ENCODE data around the gene ESPNL. TPM values are rescaled to one million over a fixed set of nuclear protein-coding genes. Genes with fewer than 3 reads are reported as not detected.

Gene ESPNL
- total RNA-seq, 1 donor from 2014 or later, result not detected

GRCh38 chr2:238130111-238130695 lies 30.1 kb downstream of the ESPNL start:
- DNase-seq (ENCODE audit: extremely low spot score, unreplicated experiment), result no peak
- Mint-ChIP-seq H3K27me3 (ENCODE audit: unreplicated experiment) (no peaks in the 10 kb centered on the region), H3K9me3 (ENCODE audit: unreplicated experiment) (no peaks in the 10 kb centered on the region), H3K36me3 (ENCODE audit: unreplicated experiment) (no peaks in the 10 kb centered on the region), H3K27ac (ENCODE audit: unreplicated experiment) (no peak overlapping the region), H3K4me1 (ENCODE audit: unreplicated experiment) (peaks cover 2% of the 10 kb centered on the region), H3K4me3 (ENCODE audit: unreplicated experiment) (no peak overlapping the region)
- TF ChIP-seq, protein P1, sequence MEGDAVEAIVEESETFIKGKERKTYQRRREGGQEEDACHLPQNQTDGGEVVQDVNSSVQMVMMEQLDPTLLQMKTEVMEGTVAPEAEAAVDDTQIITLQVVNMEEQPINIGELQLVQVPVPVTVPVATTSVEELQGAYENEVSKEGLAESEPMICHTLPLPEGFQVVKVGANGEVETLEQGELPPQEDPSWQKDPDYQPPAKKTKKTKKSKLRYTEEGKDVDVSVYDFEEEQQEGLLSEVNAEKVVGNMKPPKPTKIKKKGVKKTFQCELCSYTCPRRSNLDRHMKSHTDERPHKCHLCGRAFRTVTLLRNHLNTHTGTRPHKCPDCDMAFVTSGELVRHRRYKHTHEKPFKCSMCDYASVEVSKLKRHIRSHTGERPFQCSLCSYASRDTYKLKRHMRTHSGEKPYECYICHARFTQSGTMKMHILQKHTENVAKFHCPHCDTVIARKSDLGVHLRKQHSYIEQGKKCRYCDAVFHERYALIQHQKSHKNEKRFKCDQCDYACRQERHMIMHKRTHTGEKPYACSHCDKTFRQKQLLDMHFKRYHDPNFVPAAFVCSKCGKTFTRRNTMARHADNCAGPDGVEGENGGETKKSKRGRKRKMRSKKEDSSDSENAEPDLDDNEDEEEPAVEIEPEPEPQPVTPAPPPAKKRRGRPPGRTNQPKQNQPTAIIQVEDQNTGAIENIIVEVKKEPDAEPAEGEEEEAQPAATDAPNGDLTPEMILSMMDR (IDR thresholded peaks at IDR 0.05), result no peak

DNA sequence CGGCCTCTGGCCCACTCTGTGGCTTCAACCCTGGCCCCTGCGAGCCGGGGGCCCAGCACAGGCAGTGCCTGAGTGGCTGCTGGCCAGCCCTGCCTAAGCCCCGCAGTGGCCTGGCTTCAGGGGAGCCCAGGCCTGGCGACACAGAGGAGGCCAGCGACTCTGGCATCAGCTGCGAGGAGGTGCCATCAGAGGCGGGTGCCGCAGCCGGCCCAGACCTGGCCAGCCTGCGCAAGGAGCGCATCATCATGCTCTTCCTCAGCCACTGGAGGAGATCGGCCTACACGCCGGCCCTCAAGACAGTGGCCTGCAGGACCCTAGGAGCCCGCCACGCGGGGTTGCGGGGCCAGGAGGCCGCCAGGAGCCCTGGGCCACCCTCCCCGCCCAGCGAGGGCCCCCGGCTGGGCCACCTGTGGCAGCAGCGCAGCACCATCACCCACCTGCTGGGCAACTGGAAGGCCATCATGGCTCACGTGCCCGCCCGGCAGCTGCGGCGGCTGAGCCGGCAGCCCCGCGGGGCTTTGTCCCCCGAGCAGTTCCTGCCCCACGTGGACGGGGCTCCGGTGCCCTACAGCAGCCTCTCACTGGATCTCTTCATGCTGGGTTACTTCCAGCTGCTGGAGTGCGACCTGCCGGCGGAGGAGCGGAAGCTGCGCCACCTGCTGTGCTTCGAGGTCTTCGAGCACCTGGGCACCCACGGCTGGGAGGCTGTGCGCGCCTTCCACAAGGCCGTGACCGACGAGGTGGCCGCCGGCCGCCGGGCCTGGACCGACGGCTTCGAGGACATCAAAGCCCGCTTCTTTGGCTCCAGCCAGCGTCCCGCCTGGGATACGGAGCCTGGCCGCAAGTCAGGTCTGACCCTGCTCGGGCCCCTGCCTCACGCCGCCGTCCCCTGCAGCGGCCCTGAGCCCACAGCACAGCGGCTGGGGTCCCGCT lies 30.8 kb downstream of the ESPNL start:
- TF ChIP-seq, protein P1 (IDR thresholded peaks at IDR 0.05), result no peak
- no peak overlapping the region for H3K4me3 Mint-ChIP-seq (ENCODE audit: unreplicated experiment)
- H3K27me3 Mint-ChIP-seq (ENCODE audit: unreplicated experiment), result no peaks in the 10 kb centered on the region
- H3K4me1 Mint-ChIP-seq (ENCODE audit: unreplicated experiment), result peaks cover 2% of the 10 kb centered on the region
- H3K36me3 Mint-ChIP-seq (ENCODE audit: unreplicated experiment), result no peaks in the 10 kb centered on the region
- no peaks in the 10 kb centered on the region for H3K9me3 Mint-ChIP-seq (ENCODE audit: unreplicated experiment)
- no peak for DNase-seq (ENCODE audit: extremely low spot score, unreplicated experiment)
- H3K27ac Mint-ChIP-seq (ENCODE audit: unreplicated experiment), result no peak overlapping the region

- no peaks in the 10 kb centered on the region for H3K36me3 Mint-ChIP-seq (ENCODE audit: unreplicated experiment)
- TF ChIP-seq, protein P1 (IDR thresholded peaks at IDR 0.05), result no peak
- DNase-seq (ENCODE audit: extremely low spot score, unreplicated experiment), result no peak
- H3K27me3 Mint-ChIP-seq (ENCODE audit: unreplicated experiment), result no peaks in the 10 kb centered on the region
- H3K4me1 Mint-ChIP-seq (ENCODE audit: unreplicated experiment), result peaks cover 2% of the 10 kb centered on the region
- H3K27ac Mint-ChIP-seq (ENCODE audit: unreplicated experiment), result no peak overlapping the region
- H3K9me3 Mint-ChIP-seq (ENCODE audit: unreplicated experiment), result no peaks in the 10 kb centered on the region
- no peak overlapping the region for H3K4me3 Mint-ChIP-seq (ENCODE audit: unreplicated experiment)
Observed at GRCh38 chr2:238131761-238132462, 31.8 kb downstream of the ESPNL start.

DNA sequence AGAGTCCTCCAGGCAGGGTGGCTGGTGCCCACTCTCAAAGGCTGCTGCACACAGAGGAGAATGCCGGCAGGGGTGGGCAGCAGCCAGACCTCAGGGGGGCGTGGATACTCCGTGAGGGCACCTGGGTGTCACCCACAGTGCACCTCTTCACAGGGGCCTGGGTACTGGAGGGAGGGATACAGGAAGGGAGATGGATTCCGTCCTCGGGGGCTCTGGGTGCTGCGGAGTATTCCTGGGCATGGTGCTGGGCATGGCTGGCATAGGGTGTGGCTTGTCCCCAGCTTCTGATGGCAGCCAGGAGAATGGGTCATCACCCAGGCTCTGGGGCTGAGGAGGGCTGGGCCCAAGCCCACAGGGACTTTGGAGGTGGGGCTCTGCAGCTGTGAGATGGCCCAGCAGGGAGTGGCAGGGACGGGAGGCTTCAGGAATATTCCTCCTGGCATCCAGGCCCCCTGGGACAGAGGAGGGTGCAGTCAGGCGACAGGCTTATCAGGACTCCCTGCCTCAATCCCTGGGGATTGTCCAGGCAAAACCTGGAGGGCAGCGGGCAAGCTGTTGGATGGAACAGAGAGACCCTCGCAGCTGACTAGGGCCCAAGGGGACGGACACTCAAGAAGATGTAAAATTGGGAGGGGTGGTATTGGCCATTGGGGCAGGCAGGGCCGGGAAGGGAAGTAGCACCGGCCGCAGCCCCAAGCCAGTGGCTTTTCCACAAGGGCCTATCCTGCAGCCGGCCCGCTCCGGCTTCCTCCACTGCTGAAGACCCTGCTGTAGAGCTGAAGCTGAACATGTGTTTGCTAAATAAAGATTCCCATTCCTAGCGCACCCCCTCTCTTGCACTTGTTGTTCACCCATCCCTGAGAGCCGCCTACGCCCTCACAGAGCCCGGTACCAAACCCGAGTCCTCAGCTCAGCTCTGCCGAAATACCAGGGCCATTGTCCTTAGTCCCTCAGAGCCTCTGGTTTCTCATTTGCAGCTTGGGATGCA lies 32.6 kb downstream of the ESPNL start:
- H3K4me1 Mint-ChIP-seq (ENCODE audit: unreplicated experiment), result peaks cover 2% of the 10 kb centered on the region
- no peaks in the 10 kb centered on the region for H3K9me3 Mint-ChIP-seq (ENCODE audit: unreplicated experiment)
- H3K27ac Mint-ChIP-seq (ENCODE audit: unreplicated experiment), result no peak overlapping the region
- no peak overlapping the region for H3K4me3 Mint-ChIP-seq (ENCODE audit: unreplicated experiment)
- no peaks in the 10 kb centered on the region for H3K36me3 Mint-ChIP-seq (ENCODE audit: unreplicated experiment)
- H3K27me3 Mint-ChIP-seq (ENCODE audit: unreplicated experiment), result no peaks in the 10 kb centered on the region
- no peak for DNase-seq (ENCODE audit: extremely low spot score, unreplicated experiment)
- TF ChIP-seq, protein P1 (IDR thresholded peaks at IDR 0.05), result no peak
